GM21528 (cell line): ENCODE data around the gene ITSN1.

ENCODE experiments used
- ATAC-seq: cut with Tn5 transposase; IDR thresholded peaks from one replicate; pipeline ENCODE4 v1.9.1; 2021; ENCODE audit warnings: mild to moderate bottlenecking, moderate library complexity; ENCODE audit not compliant: unreplicated experiment, low FRiP score

The ITSN1 gene

GRCh38 chr21:33944185-33944763 lies 302.0 kb downstream of the ITSN1 start:
- no peak for ATAC-seq

GRCh38 chr21:33945652-33946270 lies 303.5 kb downstream of the ITSN1 start:
- no peak for ATAC-seq

- ATAC-seq = peak; percentile 59
These were observed 305.3 kb downstream of the ITSN1 start for GRCh38 chr21:33947451-33948095.

GRCh38 chr21:33948096-33948950 lies 306.0 kb downstream of the ITSN1 start:
- peak; percentile 49 for ATAC-seq

GRCh38 chr21:33948951-33949444 lies 306.7 kb downstream of the ITSN1 start:
- ATAC-seq = no peak
